BJ (cell line): ENCODE data around the gene FNDC1. TPM values are rescaled to one million over a fixed set of nuclear protein-coding genes. Genes with fewer than 3 reads are reported as not detected.

Experiments
- CTCF ChIA-PET: fragments of 350-600 bp; formaldehyde crosslinking; extraction: SDS; loops from one replicate; lab custom pipeline; 2021; ENCODE audit warnings: antibody characterized with exemption, inconsistent platforms; lab: Yijun Ruan, JAX
- POLR2A ChIA-PET: fragments of 300-600 bp; sonication (Branson Sonifier 250); formaldehyde crosslinking; extraction: SDS; loops from one replicate; lab custom pipeline; 2021; ENCODE audit warnings: antibody characterized with exemption; lab: Charles Lee
- DNase-seq: peaks from one replicate; pipeline ENCODE4 v3.0.0-alpha.2; 2011; ENCODE audit warnings: low read depth
- H3K27me3 ChIP-seq: 2 replicates; pipeline ENCODE4 v1.6.0; 2011; ENCODE audit warnings: low read length; ENCODE audit not compliant: control insufficient read depth, insufficient read depth
- H3K36me3 ChIP-seq: 2 replicates; pipeline ENCODE4 v1.5.1; 2011; ENCODE audit warnings: low read length; ENCODE audit not compliant: control insufficient read depth, insufficient read depth
- H3K4me3 ChIP-seq: 2 replicates; pipeline ENCODE4 v1.5.1; 2011; ENCODE audit warnings: low read depth, mild to moderate bottlenecking, control low read depth, low read length
- CTCF ChIP-seq: IDR thresholded peaks from 2 replicates; pipeline ENCODE4 v1.5.1; 2011; ENCODE audit warnings: low read depth, mild to moderate bottlenecking, control low read depth, inconsistent platforms, low read length, moderate library complexity; ENCODE audit not compliant: insufficient read depth
- polyA plus RNA-seq: library from polyadenylated mRNA; depleted of rRNA; stranded (reverse); fragments of >200 nt; gene quantifications from 2 replicates; pipeline ENCODE4 v1.2.3, GENCODE V29; 2011

Gene FNDC1
- polyA plus RNA-seq, 1 experiment, result 0.10 TPM

- Histone ChIP-seq H3K36me3 (no peaks in the 10 kb centered on the region), H3K27me3 (no peaks in the 10 kb centered on the region), H3K4me3 (no peak overlapping the region)
- TF ChIP-seq CTCF, result no peak
- DNase-seq, result no peak
- CTCF ChIA-PET, result no interaction called here
- POLR2A ChIA-PET, result no interaction called here
Measured at GRCh38 chr6:159152782-159153181, 16.4 kb upstream of the FNDC1 start.

GRCh38 chr6:159155679-159156078 lies 13.5 kb upstream of the FNDC1 start:
- no peak overlapping the region for H3K4me3 ChIP-seq
- no peak for DNase-seq
- no peaks in the 10 kb centered on the region for H3K27me3 ChIP-seq
- ChIA-PET CTCF (interaction anchor here (1.5 kb wide), 1 partner anchor 15 kb away, joined by 6 read pairs; the partner anchor contains the start of gene FNDC1), POLR2A (no interaction called here)
- no peak for TF ChIP-seq CTCF
- no peaks in the 10 kb centered on the region for H3K36me3 ChIP-seq

GRCh38 chr6:159156089-159156488 lies 13.1 kb upstream of the FNDC1 start:
- ChIA-PET POLR2A (no interaction called here), CTCF (interaction anchor here (0.6 to 1.5 kb wide), 2 partner anchors 14 to 482 kb away, joined by 3 to 6 read pairs; partner anchors contain the start of gene FNDC1)
- no peak for DNase-seq
- H3K27me3 ChIP-seq, result no peaks in the 10 kb centered on the region
- TF ChIP-seq CTCF, result no peak
- H3K4me3 ChIP-seq, result no peak overlapping the region
- no peaks in the 10 kb centered on the region for H3K36me3 ChIP-seq

- H3K27me3 ChIP-seq, result no peaks in the 10 kb centered on the region
- no peaks in the 10 kb centered on the region for H3K36me3 ChIP-seq
- DNase-seq, result no peak
- TF ChIP-seq CTCF, result no peak
- CTCF ChIA-PET, result interaction anchor here (1.4 to 1.8 kb wide), 2 partner anchors 8 to 11 kb away, joined by 4 to 5 read pairs; no protein-coding TSS in a partner anchor
- POLR2A ChIA-PET, result no interaction called here
- H3K4me3 ChIP-seq, result no peak overlapping the region
Measured at GRCh38 chr6:159157431-159157830, 11.8 kb upstream of the FNDC1 start.

- POLR2A ChIA-PET, result no interaction called here
- CTCF ChIA-PET, result no interaction called here
Measured at GRCh38 chr6:159161839-159162238, 7.4 kb upstream of the FNDC1 start.

More at GRCh38 chr6:159161839-159162238, 7.4 kb upstream of the FNDC1 start:
- H3K27me3 ChIP-seq, result peaks cover 2% of the 10 kb centered on the region
- no peak overlapping the region for H3K4me3 ChIP-seq
- TF ChIP-seq CTCF, result no peak
- H3K36me3 ChIP-seq, result no peaks in the 10 kb centered on the region
- DNase-seq, result no peak
